ENCODE data around the gene CEP85L. TPM values are rescaled to one million over a fixed set of nuclear protein-coding genes. Genes with fewer than 3 reads are reported as not detected.

The CEP85L gene
- polyA plus RNA-seq, 1 of the 3 experiments (the other 2 are of a cell fraction) = 1.1 TPM

GRCh38 chr6:118530942-118531341 lies 120.4 kb downstream of the CEP85L start (continued):
- TF ChIP-seq REST (IDR thresholded peaks at IDR 0.05; ENCODE audit: low read depth, low read length) (no peak), RAD21 (IDR thresholded peaks at IDR 0.05; ENCODE audit: low read length) (no peak), TEAD4 (IDR thresholded peaks at IDR 0.05; ENCODE audit: borderline replicate concordance, insufficient read depth) (no peak), USF1 (IDR thresholded peaks at IDR 0.05; ENCODE audit: borderline replicate concordance, low read depth) (no peak), EZH2phosphoT487 (IDR thresholded peaks at IDR 0.05; ENCODE audit: borderline replicate concordance, low read depth) (no peak), JUND (IDR thresholded peaks at IDR 0.05) (no peak), CHD2 (IDR thresholded peaks at IDR 0.05; ENCODE audit: low read length, partially characterized antibody) (no peak)

GRCh38 chr6:118529756-118530155 lies 121.6 kb downstream of the CEP85L start:
- Histone ChIP-seq H3K79me2 (ENCODE audit: insufficient read depth) (peaks cover 20% of the 10 kb centered on the region; the same call in 1 of the 2 replicates), H3K36me3 (replicated peaks in 1 of 2; ENCODE audit: control insufficient read depth in 1 of 2, insufficient read depth in 2 of 2, low read length in 1 of 2) (no peaks in the 10 kb centered on the region), H2AFZ (ENCODE audit: low read depth) (no peak overlapping the region), H3K4me2 (no peak overlapping the region), H3K4me1 (ENCODE audit: control insufficient read depth in 1 of 2, insufficient read depth in 2 of 2, low read depth in 1 of 2, low read length in 1 of 2) (no peaks in the 10 kb centered on the region; a peak in 1 of 4 replicates), H3K27me3 (ENCODE audit: insufficient read depth) (no peaks in the 10 kb centered on the region), H3K9ac (no peak overlapping the region), H4K20me1 (ENCODE audit: insufficient read depth) (no peaks in the 10 kb centered on the region), H3K9me2 (no peaks in the 10 kb centered on the region), H3F3A (replicated peaks; ENCODE audit: insufficient read depth) (no peaks in the 10 kb centered on the region), H3K4me3 (ENCODE audit: low read depth in 2 of 2, low read length in 1 of 2) (no peak overlapping the region), H3K27ac (ENCODE audit: low read depth in 2 of 2, low read length in 1 of 2) (no peak overlapping the region), H3K9me3 (no peaks in the 10 kb centered on the region)
- 84% methylated on average over 2 of the region's 2 CpGs for WGBS (ENCODE audit: low lambda C conversion rate)
- POLR2A ChIA-PET = no interaction called here
- no peak for DNase-seq
- CTCF ChIA-PET = interaction anchor here (1.5 kb wide), 1 partner anchor 9 kb away, joined by 4 read pairs; no protein-coding TSS in a partner anchor
- TF ChIP-seq EZH2phosphoT487 (IDR thresholded peaks at IDR 0.05; ENCODE audit: borderline replicate concordance, low read depth) (no peak), RXRA (IDR thresholded peaks at IDR 0.05; ENCODE audit: borderline replicate concordance, low read depth) (no peak), MXI1 (IDR thresholded peaks at IDR 0.05; ENCODE audit: low read depth, low read length) (no peak), SIN3A (IDR thresholded peaks at IDR 0.05; ENCODE audit: borderline replicate concordance, low read depth, low read length) (no peak), YY1 (IDR thresholded peaks at IDR 0.05; ENCODE audit: low read depth) (no peak), REST (IDR thresholded peaks at IDR 0.05; ENCODE audit: low read depth, low read length) (no peak), RAD21 (IDR thresholded peaks at IDR 0.05; ENCODE audit: low read length) (no peak), MEF2A (IDR thresholded peaks at IDR 0.05; ENCODE audit: borderline replicate concordance, low read depth) (no peak), USF1 (IDR thresholded peaks at IDR 0.05; ENCODE audit: borderline replicate concordance, low read depth) (no peak), FOXJ3 (CRISPR knock-in tag; IDR thresholded peaks at IDR 0.05) (no peak), PBX3 (IDR thresholded peaks at IDR 0.05) (no peak), TAF1 (IDR thresholded peaks at IDR 0.05; ENCODE audit: borderline replicate concordance, low read depth, low read length) (no peak), CHD2 (IDR thresholded peaks at IDR 0.05; ENCODE audit: low read length, partially characterized antibody) (no peak), NRF1 (IDR thresholded peaks at IDR 0.05; ENCODE audit: low read depth, low read length) (no peak), TCF12 (IDR thresholded peaks at IDR 0.05) (no peak), POLR2AphosphoS5 (IDR thresholded peaks at IDR 0.05; ENCODE audit: low read depth, low read length) (no peak), MAX (IDR thresholded peaks at IDR 0.05; ENCODE audit: low read depth) (no peak)

Measured in SK-N-SH (cell line).